OCI-LY7 (cell line): ENCODE measurements around the gene CDK10. TPM values are rescaled to one million over a fixed set of nuclear protein-coding genes. Genes with fewer than 3 reads are reported as not detected.
"Not testable (repeated sequence)": the region's sequence is repeated elsewhere in the genome, so short reads cannot be mapped to it uniquely, and the experiment has no call there.

Experiments used
- BruUV-seq: library from RNA; stranded (reverse); fragments of 400-500 nt; replicated peaks from 2 replicates; lab custom pipeline; 2021; lab: Mats Ljungman, UMichigan
- CTCF ChIA-PET: fragments of 300-600 bp; sonication (Branson Sonifier 250); formaldehyde crosslinking; loops from one replicate; lab custom pipeline; 2022; ENCODE audit warnings: antibody characterized with exemption; ENCODE audit not compliant: unreplicated experiment; lab: Charles Lee
- POLR2A ChIA-PET: fragments of 300-600 bp; sonication (Branson Sonifier 250); formaldehyde crosslinking; loops from one replicate; lab custom pipeline; 2022; ENCODE audit warnings: antibody characterized with exemption; lab: Charles Lee
- DNase-seq: peaks from one replicate; pipeline ENCODE4 v3.0.0-alpha.2; 2015; ENCODE audit warnings: low spot score
- H2AFZ ChIP-seq: fragments of 200-600 bp; sonication (generic), shearing (Covaris generic); 2 replicates; pipeline ENCODE4 v1.6.1; 2014; ENCODE audit warnings: mild to moderate bottlenecking, antibody characterized with exemption, low read length, moderate library complexity
- H3K27ac ChIP-seq: fragments of 200-600 bp; sonication (generic); 2 replicates; pipeline ENCODE4 v1.5.1; 2014; ENCODE audit warnings: mixed run types, low read depth, mild to moderate bottlenecking, moderate library complexity, low read length, inconsistent platforms; ENCODE audit not compliant: poor library complexity, severe bottlenecking
- H3K36me3 ChIP-seq: fragments of 200-600 bp; sonication (generic); 2 replicates; pipeline ENCODE4 v1.6.1; 2014; ENCODE audit warnings: mild to moderate bottlenecking, antibody characterized with exemption, low read length, moderate library complexity, mixed read lengths; ENCODE audit not compliant: insufficient read depth
- H3K4me1 ChIP-seq: fragments of 200-600 bp; sonication (generic); 2 replicates; pipeline ENCODE4 v1.5.1; 2014; ENCODE audit warnings: mild to moderate bottlenecking, low read length; ENCODE audit not compliant: insufficient read depth, poor library complexity, severe bottlenecking
- H3K4me2 ChIP-seq: fragments of 200-600 bp; sonication (generic); 2 replicates; pipeline ENCODE4 v1.6.1; 2014; ENCODE audit warnings: mild to moderate bottlenecking, low read length
- H3K4me3 ChIP-seq: fragments of 200-600 bp; sonication (generic); 2 replicates; pipeline ENCODE4 v1.5.1; 2014; ENCODE audit warnings: mild to moderate bottlenecking, low read depth, low read length; ENCODE audit not compliant: poor library complexity, severe bottlenecking
- H3K79me2 ChIP-seq: fragments of 200-600 bp; sonication (generic); 2 replicates; pipeline ENCODE4 v1.6.1; 2016; ENCODE audit warnings: low read depth, mild to moderate bottlenecking, low read length, moderate library complexity, mixed read lengths; ENCODE audit not compliant: insufficient read depth
- H3K9me2 ChIP-seq: fragments of 200-600 bp; sonication (generic); 2 replicates; pipeline ENCODE4 v1.6.1; 2016; ENCODE audit warnings: mild to moderate bottlenecking, low read length, mixed read lengths; ENCODE audit not compliant: insufficient read depth
- H3K9me3 ChIP-seq: fragments of 200-600 bp; sonication (generic); 2 replicates; pipeline ENCODE4 v1.6.1; 2014; ENCODE audit warnings: mild to moderate bottlenecking, mixed run types, low read length, mixed read lengths
- H4K20me1 ChIP-seq: fragments of 200-600 bp; sonication (generic); 2 replicates; pipeline ENCODE4 v1.6.1; 2014; ENCODE audit warnings: mild to moderate bottlenecking, antibody characterized with exemption, low read length, moderate library complexity, mixed read lengths; ENCODE audit not compliant: insufficient read depth
- EZH2phosphoT487 ChIP-seq: fragments of 200-600 bp; sonication (generic); IDR thresholded peaks from 2 replicates; pipeline ENCODE4 v1.6.1; 2018; ENCODE audit warnings: low read depth, borderline replicate concordance, mild to moderate bottlenecking, mixed run types, antibody characterized with exemption, low read length, moderate library complexity, mixed read lengths
- intact Hi-C: fragments of 100-400 bp; cut with micrococcal nuclease; formaldehyde crosslinking; loops from one replicate; pipeline ENCODE4 v1.10.0; 2022; ENCODE audit not compliant: unreplicated experiment
- total RNA-seq, 2 experiments: library from RNA; depleted of rRNA in 1 of 2; stranded (reverse); fragments of >200 nt in 1 of 2; shearing (Covaris generic) in 1 of 2; gene quantifications; 2 replicates each; pipeline ENCODE4 v1.2.3, GENCODE V29; 2014 to 2022
- TF ChIP-seq, protein P1 (sequence below): fragments of 200-600 bp; sonication (generic); conservative IDR thresholded peaks from 2 replicates; pipeline ENCODE4 v1.5.1; 2014; ENCODE audit warnings: mild to moderate bottlenecking, antibody characterized with exemption, low read length, moderate library complexity, mixed read lengths

CDK10 gene
- total RNA-seq, 2 experiments from 2014 or later, result 98.6 to 130 TPM

DNA sequence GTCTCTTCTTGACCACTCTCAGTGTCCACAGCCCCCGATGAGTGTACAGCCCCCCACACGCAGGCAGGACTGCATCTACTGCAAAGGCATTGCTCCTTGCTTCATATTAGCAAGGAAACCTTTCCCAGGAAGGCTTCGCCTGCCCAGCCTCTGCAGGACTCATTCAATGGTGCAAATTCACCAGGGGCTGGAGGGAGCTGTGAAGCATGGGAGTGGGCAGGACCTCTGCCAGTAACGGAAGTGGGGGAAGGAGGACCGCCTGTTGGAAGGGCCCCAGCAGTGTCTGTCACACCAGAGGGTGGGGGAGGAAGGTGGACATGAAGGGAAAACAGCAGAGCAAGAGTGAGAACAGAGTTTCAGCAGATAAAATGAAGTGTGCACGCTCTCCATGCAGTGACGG lies 26.3 kb upstream of the CDK10 start:
- BruUV-seq, result no TSS peak
- Histone ChIP-seq H3K36me3 (peaks cover 42% of the 10 kb centered on the region), H3K4me2 (no peak overlapping the region), H3K4me1 (peaks cover 13% of the 10 kb centered on the region), H2AFZ (no peak overlapping the region), H4K20me1 (no peaks in the 10 kb centered on the region), H3K4me3 (no peak overlapping the region), H3K27ac (no peak overlapping the region), H3K79me2 (peaks cover 26% of the 10 kb centered on the region), H3K9me2 (no peaks in the 10 kb centered on the region), H3K9me3 (no peaks in the 10 kb centered on the region)
- TF ChIP-seq EZH2phosphoT487, result no peak
- TF ChIP-seq, protein P1, sequence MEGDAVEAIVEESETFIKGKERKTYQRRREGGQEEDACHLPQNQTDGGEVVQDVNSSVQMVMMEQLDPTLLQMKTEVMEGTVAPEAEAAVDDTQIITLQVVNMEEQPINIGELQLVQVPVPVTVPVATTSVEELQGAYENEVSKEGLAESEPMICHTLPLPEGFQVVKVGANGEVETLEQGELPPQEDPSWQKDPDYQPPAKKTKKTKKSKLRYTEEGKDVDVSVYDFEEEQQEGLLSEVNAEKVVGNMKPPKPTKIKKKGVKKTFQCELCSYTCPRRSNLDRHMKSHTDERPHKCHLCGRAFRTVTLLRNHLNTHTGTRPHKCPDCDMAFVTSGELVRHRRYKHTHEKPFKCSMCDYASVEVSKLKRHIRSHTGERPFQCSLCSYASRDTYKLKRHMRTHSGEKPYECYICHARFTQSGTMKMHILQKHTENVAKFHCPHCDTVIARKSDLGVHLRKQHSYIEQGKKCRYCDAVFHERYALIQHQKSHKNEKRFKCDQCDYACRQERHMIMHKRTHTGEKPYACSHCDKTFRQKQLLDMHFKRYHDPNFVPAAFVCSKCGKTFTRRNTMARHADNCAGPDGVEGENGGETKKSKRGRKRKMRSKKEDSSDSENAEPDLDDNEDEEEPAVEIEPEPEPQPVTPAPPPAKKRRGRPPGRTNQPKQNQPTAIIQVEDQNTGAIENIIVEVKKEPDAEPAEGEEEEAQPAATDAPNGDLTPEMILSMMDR, result no peak
- ChIA-PET CTCF (no interaction called here), POLR2A (interaction anchor here (0.6 kb wide), 1 partner anchor 41 kb away, joined by 3 read pairs; the partner anchor contains the start of gene SPATA2L)
- intact Hi-C loops, result no loop called here
- no peak for DNase-seq

DNA sequence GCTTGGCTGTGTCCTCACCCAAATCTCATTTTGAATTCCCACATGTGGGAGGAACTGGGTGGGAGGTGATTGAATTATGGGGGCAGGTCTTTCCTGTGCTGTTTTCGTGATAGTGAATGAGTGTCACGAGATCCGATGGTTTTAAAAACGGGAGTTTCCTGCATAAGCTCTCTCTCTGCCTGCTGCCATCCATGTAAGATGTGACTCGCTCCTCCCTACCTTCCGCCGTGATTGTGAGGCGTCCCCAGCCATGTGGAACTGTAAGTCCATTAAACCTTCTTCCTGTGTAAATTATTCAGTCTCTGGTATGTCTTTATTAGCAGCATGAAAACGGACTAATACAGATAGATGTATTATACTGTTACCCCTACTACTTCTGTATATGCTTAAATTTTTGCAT lies 25.3 kb upstream of the CDK10 start:
- BruUV-seq, result no TSS peak
- H3K79me2 ChIP-seq, result peaks cover 20% of the 10 kb centered on the region
- CTCF ChIA-PET, result no interaction called here

DNA sequence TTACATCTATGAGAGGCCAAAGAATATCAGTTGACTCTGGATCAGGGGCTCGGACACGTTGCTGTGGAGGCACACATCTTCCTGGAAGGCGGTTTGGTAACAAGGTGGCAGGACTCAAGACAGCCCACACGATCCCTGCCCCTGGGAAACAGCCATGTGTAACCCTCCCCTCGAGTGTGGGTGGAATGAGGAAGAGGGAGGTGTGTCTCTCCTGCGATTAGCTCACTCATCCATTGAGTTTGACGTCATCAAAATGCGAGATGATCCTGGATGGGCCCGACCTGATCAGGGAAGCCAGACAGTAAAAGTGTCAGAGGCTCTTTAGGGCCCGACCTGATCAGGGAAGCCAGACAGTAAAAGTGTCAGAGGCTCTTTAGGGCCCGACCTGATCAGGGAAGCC lies 22.3 kb upstream of the CDK10 start:
- POLR2A ChIA-PET, H3K4me1 ChIP-seq, H3K79me2 ChIP-seq, H2AFZ ChIP-seq, intact Hi-C loops, H4K20me1 ChIP-seq, H3K4me2 ChIP-seq, H3K4me3 ChIP-seq, H3K9me3 ChIP-seq, DNase-seq, H3K27ac ChIP-seq, H3K9me2 ChIP-seq, CTCF ChIA-PET, BruUV-seq: not testable (repeated sequence)
- H3K36me3 ChIP-seq, result peaks cover 42% of the 10 kb centered on the region

More for the DNA sequence above, 25.3 kb upstream of the CDK10 start:
- H3K9me2 ChIP-seq, result no peaks in the 10 kb centered on the region
- POLR2A ChIA-PET, result interaction anchor here (0.5 to 0.6 kb wide), 2 partner anchors 340 to 1013 kb away, joined by 3 read pairs; no protein-coding TSS in a partner anchor
- no peak overlapping the region for H2AFZ ChIP-seq
- H3K4me2 ChIP-seq, result no peak overlapping the region
- no peak for TF ChIP-seq EZH2phosphoT487
- TF ChIP-seq, protein P1, result no peak
- no peak overlapping the region for H3K27ac ChIP-seq
- no peak for DNase-seq
- H3K4me1 ChIP-seq, result peaks cover 13% of the 10 kb centered on the region
- peaks cover 42% of the 10 kb centered on the region for H3K36me3 ChIP-seq
- H4K20me1 ChIP-seq, result no peaks in the 10 kb centered on the region
- H3K4me3 ChIP-seq, result no peak overlapping the region
- no peaks in the 10 kb centered on the region for H3K9me3 ChIP-seq
- intact Hi-C loops, result no loop called here
